H1 (cell line): ENCODE measurements around the gene DIP2B. TPM values are rescaled to one million over a fixed set of nuclear protein-coding genes. Genes with fewer than 3 reads are reported as not detected.

Experiments
- ASH2L ChIP-seq: fragments of 200-600, 300-600 bp; sonication (generic); IDR thresholded peaks from one replicate; pipeline ENCODE4 v1.7.1; 2017; ENCODE audit warnings: low read length
- CHD7 ChIP-seq: fragments of 300-600 bp; sonication (generic); IDR thresholded peaks from 2 replicates; pipeline ENCODE4 v1.7.1; 2012; ENCODE audit warnings: low read length, moderate library complexity, mild to moderate bottlenecking, inconsistent platforms; ENCODE audit not compliant: insufficient replicate concordance
- CREB1 ChIP-seq: IDR thresholded peaks from 2 replicates; pipeline ENCODE4 v1.6.1; 2012; ENCODE audit warnings: inconsistent platforms
- PHF8 ChIP-seq: fragments of 200-600 bp; sonication (generic); conservative IDR thresholded peaks from 2 replicates; pipeline ENCODE4 v1.7.1; 2012; ENCODE audit warnings: low read depth, mild to moderate bottlenecking, inconsistent platforms, low read length, moderate library complexity
- RFX5 ChIP-seq: IDR thresholded peaks from 2 replicates; pipeline ENCODE4 v1.6.1; 2011; ENCODE audit warnings: low read depth, low read length, improper control_type of control experiment, borderline replicate concordance
- SIN3A ChIP-seq, 2 experiments: IDR thresholded peaks in 1 of 2; conservative IDR thresholded peaks in 1 of 2; 2 replicates each; pipeline ENCODE4 v1.6.1; 2011 to 2012; ENCODE audit warnings: low read length in 2 of 2, improper control_type of control experiment in 1 of 2, low read depth in 1 of 2, mild to moderate bottlenecking in 1 of 2
- SP4 ChIP-seq: IDR thresholded peaks from 2 replicates; pipeline ENCODE4 v1.6.1; 2012; ENCODE audit warnings: low read length, inconsistent platforms
- TAF7 ChIP-seq: optimal IDR thresholded peaks from 2 replicates; pipeline ENCODE3; 2011; ENCODE audit warnings: low read depth, mild to moderate bottlenecking, inconsistent platforms, low read length, moderate library complexity, borderline replicate concordance
- TBP ChIP-seq: IDR thresholded peaks from 2 replicates; pipeline ENCODE4 v1.6.1; 2011; ENCODE audit warnings: low read depth, low read length, improper control_type of control experiment
- polyA plus RNA-seq, 7 experiments: library from polyadenylated mRNA; depleted of rRNA in 3 of 7; stranded (reverse) in 5 of 7; unstranded in 2 of 7; fragments of >200 nt in 5 of 7; fragments of 200-250 nt in 2 of 7; gene quantifications; 1 replicate in 5 of 7; 2 replicates in 1 of 7; 4 replicates in 1 of 7; pipeline versions ENCODE4 v1.2.1 to v1.2.3, GENCODE V29; 2011 to 2013; ENCODE audit warnings: missing spikeins in 2 of 7, mixed read lengths in 2 of 7
- total RNA-seq: library from RNA; stranded (reverse); fragmentation: NEBNext Ultra II Directional; extraction: Animal tissue kit (Norgen Biotek cat#: 25700); gene quantifications from 2 replicates; pipeline ENCODE4 v1.2.1, GENCODE V29; 2021

The DIP2B gene
- total and polyA plus RNA-seq, 2 of the 8 experiments (the other 6 are each of a cell fraction or from before 2014, with no cell fraction given): 11.1 to 29.6 TPM

GRCh38 chr12:50764286-50765094, 259.7 kb downstream of the DIP2B start (continued):
- TF ChIP-seq PHF8 (peak; percentile 72), TBP (no peak), CREB1 (peak; percentile 16; the same call in 1 of the 2 replicates), TAF7 (peak; percentile 30), ASH2L (peak; percentile 53), CHD7 (no peak), SIN3A (conservative IDR thresholded peaks at IDR 0.05 in 1 of 2, IDR thresholded peaks at IDR 0.05 in 1 of 2; ENCODE audit: low read depth in 1 of 2, low read length in 2 of 2) (peak in 1 of 2 experiments; percentile 19; a peak in 2 of 4 replicates), RFX5 (no peak), SP4 (peak; percentile 60; the same call in 1 of the 2 replicates)
- TF ChIP-seq, all 59 proteins: peak for 11
